Left lung (tissue), 10 donors: ENCODE results near the gene GALNT4. TPM values are rescaled to one million over a fixed set of nuclear protein-coding genes. Genes with fewer than 3 reads are reported as not detected.

ENCODE experiments used
- ATAC-seq: fragments of 200-7000 bp; cut with Tn5 transposase; one replicate; pipeline ENCODE4 v1.9.1; 2020; ENCODE audit warnings: moderate library complexity
- DNase-seq, 4 donors: peaks; one replicate each; pipeline ENCODE4 v3.0.0-alpha.2; 2013 to 2020
- H3K27ac ChIP-seq, 2 donors: fragments of 200-600 bp; sonication (generic) in 1 of 2; one replicate each; pipeline versions ENCODE4 v1.5.0 to v1.8.0; 2020 to 2021
- H3K27me3 ChIP-seq, 2 donors: fragments of 200-600 bp; sonication (generic) in 1 of 2; one replicate each; pipeline versions ENCODE4 v1.5.0 to v1.8.0; 2020 to 2021
- H3K36me3 ChIP-seq, 2 donors: fragments of 200-600 bp; sonication (generic) in 1 of 2; one replicate each; pipeline versions ENCODE4 v1.5.0 to v1.8.0; 2020 to 2021
- H3K4me1 ChIP-seq, 2 donors: fragments of 200-600 bp; one replicate each; pipeline ENCODE4 v1.8.0; 2021
- H3K4me3 ChIP-seq, 2 donors: fragments of 200-600 bp; sonication (generic) in 1 of 2; one replicate each; pipeline versions ENCODE4 v1.5.0 to v1.8.0; 2020 to 2021; ENCODE audit warnings: mild to moderate bottlenecking in 1 of 2
- H3K9me3 ChIP-seq, 2 donors: fragments of 200-600 bp; sonication (generic) in 1 of 2; one replicate each; pipeline versions ENCODE4 v1.5.0 to v1.8.0; 2020 to 2021
- CTCF ChIP-seq, 2 donors: fragments of 200-600 bp; sonication (generic) in 1 of 2; IDR thresholded peaks; one replicate each; pipeline versions ENCODE4 v1.5.0 to v1.8.0; 2021; ENCODE audit warnings: antibody characterized with exemption in 2 of 2
- intact Hi-C, 2 donors: fragments of 100-400 bp; cut with DNase I; formaldehyde crosslinking; loops; one replicate each; pipeline versions ENCODE4 v1.11.2 to v1.14.2; 2022
- polyA plus RNA-seq, 6 donors: library from polyadenylated mRNA; unstranded; fragments of 120-200 nt; gene quantifications; one replicate each; pipeline ENCODE4 v1.2.1, GENCODE V29; 2013; ENCODE audit not compliant: insufficient read length in 6 of 6
- total RNA-seq, 2 donors: library from RNA; stranded (reverse); fragmentation: NEBNext Ultra II Directional; extraction: Animal tissue kit (Norgen Biotek cat#: 25700); gene quantifications; one replicate each; pipeline ENCODE4 v1.2.1, GENCODE V29; 2021
- donor health status: DM: no; HTN: yes; CAD: no.
- donor health status: DM: no; HTN: no; CAD: no.

The GALNT4 gene
- total and polyA plus RNA-seq, 8 donors: 6.6 to 10.2 (median 7.9) TPM

- Histone ChIP-seq H3K27ac (no peak overlapping the region), H3K36me3 (peaks cover 0 to 19% of the 10 kb centered on the region in 2 donors), H3K4me3 (no peak overlapping the region), H3K27me3 (no peaks in the 10 kb centered on the region), H3K4me1 (no peaks in the 10 kb centered on the region), H3K9me3 (no peaks in the 10 kb centered on the region)
- intact Hi-C loops: no loop called here
- DNase-seq (no peak), ATAC-seq (no peak)
- TF ChIP-seq CTCF (IDR thresholded peaks at IDR 0.05): no peak
Observed at GRCh38 chr12:89497467-89497866, 27.1 kb downstream of the GALNT4 start.

DNA sequence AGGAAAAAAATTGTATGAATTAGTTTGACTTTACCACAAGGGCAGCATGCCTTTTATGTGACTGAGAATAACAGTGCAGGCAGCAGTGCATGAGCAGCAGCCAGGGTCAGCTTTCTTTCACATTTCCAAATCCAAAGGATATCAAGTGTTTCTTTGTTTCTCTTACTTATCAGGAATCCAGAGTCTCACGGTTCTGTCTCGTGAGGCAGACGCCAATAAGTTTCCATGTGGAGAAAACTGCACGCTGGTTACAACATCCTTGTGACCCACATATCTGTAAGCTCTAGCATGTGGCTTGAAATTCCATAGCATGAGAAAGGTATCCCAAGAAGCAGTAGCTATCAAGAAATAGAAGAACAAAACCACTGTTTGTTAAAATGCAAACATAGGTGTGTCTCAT lies 27.6 kb downstream of the GALNT4 start:
- Histone ChIP-seq H3K36me3 (peaks cover 0 to 19% of the 10 kb centered on the region in 2 donors), H3K4me1 (no peaks in the 10 kb centered on the region), H3K27ac (no peak overlapping the region), H3K4me3 (no peak overlapping the region), H3K9me3 (no peaks in the 10 kb centered on the region), H3K27me3 (no peaks in the 10 kb centered on the region)
- no peak for TF ChIP-seq CTCF (IDR thresholded peaks at IDR 0.05)
- DNase-seq (no peak), ATAC-seq (no peak)
- intact Hi-C loops: no loop called here

DNA sequence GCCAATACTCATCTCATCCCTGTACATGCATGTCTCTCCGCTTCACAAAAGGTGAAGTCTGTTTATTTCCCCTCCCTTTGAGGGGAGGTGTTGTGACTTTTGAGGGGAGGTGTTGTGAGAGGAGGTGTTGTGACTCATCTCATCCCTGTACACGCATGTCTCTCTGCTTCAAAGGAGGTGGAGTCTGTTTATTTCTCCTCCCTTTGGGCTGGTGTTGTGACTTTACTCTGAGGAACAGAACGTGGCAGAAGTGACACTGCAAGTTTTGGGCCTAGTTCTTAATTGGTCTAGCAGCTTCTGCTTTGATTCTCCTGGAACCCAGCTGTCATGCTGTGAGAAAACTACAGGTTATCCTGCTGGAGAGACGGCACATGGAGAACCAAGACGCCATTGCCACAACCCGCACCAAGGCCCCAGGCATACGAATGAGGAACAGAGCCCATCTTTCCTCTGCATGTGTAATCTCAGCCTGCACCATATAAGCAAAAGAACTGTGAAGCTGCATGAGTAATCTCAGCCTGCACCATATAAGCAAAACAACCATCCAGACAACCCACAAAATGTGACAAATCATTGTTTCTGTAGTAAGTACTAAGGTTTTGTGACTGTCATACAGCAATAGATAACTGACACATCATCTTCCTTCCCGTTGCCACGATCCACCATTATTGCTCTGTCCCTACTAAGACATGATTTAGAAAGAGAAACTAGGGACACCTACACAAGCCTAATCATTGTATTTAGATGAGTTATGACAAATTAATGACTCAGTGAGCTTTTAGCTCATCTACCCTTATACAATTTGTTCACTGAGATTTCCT lies 30.0 kb downstream of the GALNT4 start:
- ATAC-seq: no peak
- no peaks in the 10 kb centered on the region for H3K4me1 ChIP-seq
- H3K27ac ChIP-seq: no peak overlapping the region
- peaks cover 0 to 36% of the 10 kb centered on the region in 2 donors for H3K36me3 ChIP-seq
- DNase-seq: no peak
- intact Hi-C loops: no loop called here
- no peak for TF ChIP-seq CTCF (IDR thresholded peaks at IDR 0.05)
- H3K27me3 ChIP-seq: no peaks in the 10 kb centered on the region
- H3K9me3 ChIP-seq: no peaks in the 10 kb centered on the region
- H3K4me3 ChIP-seq: no peak overlapping the region

- DNase-seq (no peak), ATAC-seq (no peak)
- peaks cover 0 to 40% of the 10 kb centered on the region in 2 donors for H3K36me3 ChIP-seq
- TF ChIP-seq CTCF (IDR thresholded peaks at IDR 0.05): no peak
- H3K27me3 ChIP-seq: no peaks in the 10 kb centered on the region
- H3K27ac ChIP-seq: no peak overlapping the region
- H3K9me3 ChIP-seq: no peaks in the 10 kb centered on the region
- intact Hi-C loops: no loop called here
- H3K4me1 ChIP-seq: no peaks in the 10 kb centered on the region
- no peak overlapping the region for H3K4me3 ChIP-seq
Observed at GRCh38 chr12:89493670-89494302, 30.8 kb downstream of the GALNT4 start.

- intact Hi-C loops: no loop called here
- ATAC-seq (no peak), DNase-seq (no peak)
- H3K27ac ChIP-seq: no peak overlapping the region
- H3K4me3 ChIP-seq: no peak overlapping the region
- peaks cover 0 to 42% of the 10 kb centered on the region in 2 donors for H3K36me3 ChIP-seq
- H3K27me3 ChIP-seq: no peaks in the 10 kb centered on the region
- H3K4me1 ChIP-seq: no peaks in the 10 kb centered on the region
- H3K9me3 ChIP-seq: no peaks in the 10 kb centered on the region
- TF ChIP-seq CTCF (IDR thresholded peaks at IDR 0.05): no peak
Observed at GRCh38 chr12:89492883-89493282, 31.7 kb downstream of the GALNT4 start.
